ENCODE measurements around the gene LPAR3.

Gene LPAR3

DNA sequence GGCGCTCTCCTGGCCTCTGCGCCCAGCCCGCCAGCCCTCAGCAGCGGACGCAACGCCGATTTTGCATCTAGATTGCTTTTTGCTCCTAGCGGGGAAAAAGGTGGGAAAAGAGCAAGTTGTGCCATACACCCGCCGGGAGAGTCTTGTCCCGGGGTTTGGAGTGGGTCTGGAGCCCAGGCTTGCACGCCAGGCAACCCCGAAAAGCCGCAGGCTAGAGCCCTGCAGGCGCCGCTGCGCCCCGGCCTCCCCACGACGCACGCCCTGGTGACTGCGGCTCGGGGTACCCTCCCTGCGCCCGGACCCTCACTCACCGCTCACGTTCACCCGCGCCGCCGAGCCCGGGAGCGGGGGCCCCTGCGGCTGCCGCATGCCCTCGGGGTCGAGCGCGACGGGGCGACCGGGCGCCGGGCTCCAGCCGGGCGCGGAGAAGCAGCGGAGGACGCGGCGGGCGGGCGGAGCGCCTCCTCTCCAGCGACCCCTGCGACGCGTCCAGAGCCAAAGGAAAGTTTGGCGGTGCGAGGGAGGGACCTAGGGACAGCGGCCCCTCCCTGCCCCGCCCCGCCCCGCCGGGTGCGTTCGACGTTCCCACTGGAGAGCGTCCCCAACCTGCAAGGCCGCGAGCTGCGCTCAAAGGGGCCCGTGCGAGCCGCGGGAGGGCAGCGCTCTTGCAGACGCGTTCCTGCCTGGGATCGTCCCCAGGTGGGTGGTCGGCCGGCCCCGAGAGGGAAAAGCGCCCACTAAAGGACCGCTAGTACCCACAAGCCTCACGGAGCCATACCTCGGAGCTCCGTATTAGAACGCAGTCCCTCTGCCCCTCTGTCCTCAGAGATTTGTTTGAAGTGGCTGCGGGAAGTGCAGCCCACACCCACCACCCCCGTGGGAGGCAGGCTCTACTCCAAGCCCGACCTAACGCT is at the start of gene LPAR3:
Gene LPAR3, minus strand, starts transcription at position 502 of the 914 bp plus-strand sequence. CDS start 27,086 bp downstream, outside the sequence.
- H3K4me3 ChIP-seq (ENCODE audit: low read length): peak within 1 kb of the TSS; percentile 80
- peak; percentile 65 for DNase-seq (ENCODE audit: low read depth)
- TF ChIP-seq, protein P1, sequence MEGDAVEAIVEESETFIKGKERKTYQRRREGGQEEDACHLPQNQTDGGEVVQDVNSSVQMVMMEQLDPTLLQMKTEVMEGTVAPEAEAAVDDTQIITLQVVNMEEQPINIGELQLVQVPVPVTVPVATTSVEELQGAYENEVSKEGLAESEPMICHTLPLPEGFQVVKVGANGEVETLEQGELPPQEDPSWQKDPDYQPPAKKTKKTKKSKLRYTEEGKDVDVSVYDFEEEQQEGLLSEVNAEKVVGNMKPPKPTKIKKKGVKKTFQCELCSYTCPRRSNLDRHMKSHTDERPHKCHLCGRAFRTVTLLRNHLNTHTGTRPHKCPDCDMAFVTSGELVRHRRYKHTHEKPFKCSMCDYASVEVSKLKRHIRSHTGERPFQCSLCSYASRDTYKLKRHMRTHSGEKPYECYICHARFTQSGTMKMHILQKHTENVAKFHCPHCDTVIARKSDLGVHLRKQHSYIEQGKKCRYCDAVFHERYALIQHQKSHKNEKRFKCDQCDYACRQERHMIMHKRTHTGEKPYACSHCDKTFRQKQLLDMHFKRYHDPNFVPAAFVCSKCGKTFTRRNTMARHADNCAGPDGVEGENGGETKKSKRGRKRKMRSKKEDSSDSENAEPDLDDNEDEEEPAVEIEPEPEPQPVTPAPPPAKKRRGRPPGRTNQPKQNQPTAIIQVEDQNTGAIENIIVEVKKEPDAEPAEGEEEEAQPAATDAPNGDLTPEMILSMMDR (IDR thresholded peaks at IDR 0.05; ENCODE audit: insufficient read depth, low read depth, low read length, missing control alignments): peak; percentile 4

DNA sequence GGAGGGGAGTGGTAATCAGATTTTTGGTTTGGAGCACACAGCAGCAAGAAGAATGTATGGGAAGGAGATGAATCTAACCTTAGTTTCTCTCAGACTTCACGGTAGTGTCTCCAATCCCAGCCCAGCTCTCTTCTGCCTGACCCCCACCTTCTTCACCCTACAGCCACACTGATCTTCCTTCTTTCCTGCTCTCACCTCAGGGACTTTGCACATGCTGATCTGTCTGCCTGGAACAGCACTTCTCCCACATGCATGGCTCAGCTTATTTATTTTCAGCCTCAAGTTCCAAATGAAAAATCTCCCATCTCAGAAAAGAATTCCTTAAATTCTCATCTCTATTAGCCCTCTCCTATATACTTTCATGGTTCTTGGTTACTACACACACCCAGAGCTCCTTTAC is 48.8 kb upstream of the LPAR3 start:
- TF ChIP-seq, protein P1 (IDR thresholded peaks at IDR 0.05; ENCODE audit: insufficient read depth, low read depth, low read length, missing control alignments): no peak
- no peak overlapping the region for H3K4me3 ChIP-seq (ENCODE audit: low read length)
- no peak for DNase-seq (ENCODE audit: low read depth)

DNA sequence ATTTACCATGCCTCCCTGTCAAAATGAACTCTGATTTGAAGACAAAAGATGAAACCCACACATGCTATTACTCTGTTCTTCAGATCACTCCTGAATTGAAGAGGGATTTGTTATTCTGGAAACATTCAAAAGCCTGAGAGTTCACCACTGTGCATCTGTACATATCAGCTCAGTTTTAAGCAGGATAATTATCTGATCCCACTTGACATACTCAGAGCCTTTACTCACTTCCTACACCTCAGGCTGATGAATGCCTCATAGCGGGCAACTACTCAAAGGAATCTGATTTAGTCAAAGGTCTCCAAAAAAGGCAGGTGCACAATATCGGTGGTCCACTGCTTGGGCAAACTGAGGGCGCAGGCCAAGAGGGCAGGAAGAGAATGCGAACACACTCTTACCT is 47.5 kb upstream of the LPAR3 start:
- TF ChIP-seq, protein P1 (IDR thresholded peaks at IDR 0.05; ENCODE audit: insufficient read depth, low read depth, low read length, missing control alignments): no peak
- peak; percentile 51 for DNase-seq (ENCODE audit: low read depth)
- H3K4me3 ChIP-seq (ENCODE audit: low read length): no peak overlapping the region

DNA sequence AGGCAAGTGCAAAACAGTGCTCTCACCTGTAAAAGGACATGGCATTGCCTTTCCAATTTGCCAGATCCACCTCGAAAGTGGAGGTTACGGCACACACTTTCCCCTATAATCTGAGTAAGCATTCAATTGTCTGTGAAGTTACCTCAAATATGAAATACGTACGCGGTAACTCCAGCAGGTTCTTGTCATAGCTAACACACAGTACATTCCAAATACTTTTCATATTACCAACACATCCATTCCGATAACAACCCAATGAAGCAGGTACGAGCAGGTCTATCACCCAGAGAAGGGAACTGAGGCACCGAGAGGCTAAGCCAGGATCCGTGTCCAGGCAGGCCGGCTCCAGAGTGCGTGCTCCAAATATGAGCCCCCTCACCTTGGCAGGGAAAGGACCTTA is 46.8 kb upstream of the LPAR3 start:
- DNase-seq (ENCODE audit: low read depth): no peak
- TF ChIP-seq, protein P1 (IDR thresholded peaks at IDR 0.05; ENCODE audit: insufficient read depth, low read depth, low read length, missing control alignments): no peak
- H3K4me3 ChIP-seq (ENCODE audit: low read length): no peak overlapping the region

DNA sequence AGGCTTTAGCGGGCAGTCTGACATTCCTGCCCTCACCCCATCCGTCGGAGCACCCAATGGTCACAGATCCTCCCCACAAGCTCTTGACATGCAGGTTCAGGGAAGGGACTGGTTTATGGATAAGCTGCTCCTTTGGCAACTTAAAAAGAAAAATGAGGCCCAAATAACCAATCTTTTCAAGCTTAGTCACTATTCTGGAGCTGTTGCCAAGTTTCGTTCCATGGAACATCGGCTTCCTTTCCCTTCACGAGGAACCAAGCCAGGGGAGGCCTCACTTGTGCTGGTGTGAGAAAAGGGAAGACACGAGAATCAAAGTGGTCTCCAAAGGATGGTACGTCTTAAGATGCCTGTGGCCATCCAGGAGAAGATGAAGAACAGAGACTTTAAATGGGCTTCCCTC is 46.1 kb upstream of the LPAR3 start:
- TF ChIP-seq, protein P1 (IDR thresholded peaks at IDR 0.05; ENCODE audit: insufficient read depth, low read depth, low read length, missing control alignments): no peak
- DNase-seq (ENCODE audit: low read depth): no peak
- no peak overlapping the region for H3K4me3 ChIP-seq (ENCODE audit: low read length)

DNA sequence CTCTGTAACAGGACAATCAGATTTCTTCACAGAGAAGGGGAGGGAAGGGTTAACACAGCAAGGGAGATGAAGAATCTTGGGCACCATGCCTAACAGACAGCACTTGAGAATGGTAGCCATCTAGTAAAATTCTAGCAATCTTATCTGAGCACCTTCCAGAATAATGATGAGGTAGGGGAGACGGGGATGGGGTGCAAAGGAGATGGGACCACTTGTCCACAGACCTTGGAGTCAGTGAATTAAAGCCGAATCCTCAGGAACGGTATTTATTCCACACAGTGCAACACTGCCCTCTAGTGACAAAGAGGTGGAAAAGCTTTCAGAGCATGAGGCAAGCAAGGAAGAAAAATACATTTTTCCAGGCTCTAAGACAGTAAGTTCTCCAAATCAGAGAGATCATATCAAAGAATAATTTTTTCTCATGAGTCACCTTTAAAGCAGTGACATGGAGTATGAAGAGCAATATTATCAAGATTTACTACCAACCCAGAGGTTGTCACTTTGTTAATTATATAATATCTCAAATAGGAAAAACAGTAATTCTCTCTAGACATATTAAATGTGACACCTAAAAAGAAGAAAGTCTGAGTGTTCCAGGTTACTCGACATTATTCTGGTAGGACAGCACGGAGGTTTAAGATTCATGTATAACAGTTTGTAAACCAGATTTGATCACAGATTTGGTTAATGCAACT is 43.3 kb upstream of the LPAR3 start:
- TF ChIP-seq, protein P1 (IDR thresholded peaks at IDR 0.05; ENCODE audit: insufficient read depth, low read depth, low read length, missing control alignments): peak; percentile 95
- DNase-seq (ENCODE audit: low read depth): peak; percentile 76
- no peak overlapping the region for H3K4me3 ChIP-seq (ENCODE audit: low read length)
